Activated CD4-positive, alpha-beta T cell treated with anti-CD3 and anti-CD28 coated beads, Interleukin-2, amount 50 U/mL, for 48 hours (primary cell): ENCODE measurements around the gene SOX6.
"Not testable (repeated sequence)": the region's sequence is repeated elsewhere in the genome, so short reads cannot be mapped to it uniquely, and the experiment has no call there.

Experiments used
- DNase-seq, 2 experiments: peaks; one replicate each; pipeline ENCODE4 v3.0.0-alpha.2; 2020

The SOX6 gene

GRCh38 chr11:16029151-16029550 is 327.2 kb downstream of the SOX6 start:
- not testable (repeated sequence) for DNase-seq

- no peak for DNase-seq
Measured at GRCh38 chr11:16028419-16028818, 327.9 kb downstream of the SOX6 start.

- no peak for DNase-seq
Measured at GRCh38 chr11:16027621-16028020, 328.7 kb downstream of the SOX6 start.

GRCh38 chr11:16026849-16027248 is 329.5 kb downstream of the SOX6 start:
- DNase-seq: no peak

- no peak for DNase-seq
Measured at GRCh38 chr11:16018931-16019330, 337.4 kb downstream of the SOX6 start.

- DNase-seq: no peak
Measured at GRCh38 chr11:16016468-16016829, 339.9 kb downstream of the SOX6 start.

- DNase-seq: no peak
Measured at GRCh38 chr11:16015741-16016467, 340.4 kb downstream of the SOX6 start.

GRCh38 chr11:16013649-16014275 is 342.6 kb downstream of the SOX6 start:
- no peak for DNase-seq

- DNase-seq: no peak
Measured at GRCh38 chr11:16013242-16013641, 343.1 kb downstream of the SOX6 start.

- DNase-seq: no peak
Measured at GRCh38 chr11:16012125-16012751, 344.1 kb downstream of the SOX6 start.

- DNase-seq: no peak
Measured at GRCh38 chr11:16011396-16011795, 344.9 kb downstream of the SOX6 start.

GRCh38 chr11:16009021-16009420 is 347.3 kb downstream of the SOX6 start:
- no peak for DNase-seq

- DNase-seq: no peak
Measured at GRCh38 chr11:16007514-16007913, 348.8 kb downstream of the SOX6 start.

GRCh38 chr11:16002942-16003341 is 353.4 kb downstream of the SOX6 start:
- DNase-seq: no peak

- no peak for DNase-seq
Measured at GRCh38 chr11:16001899-16002426, 354.4 kb downstream of the SOX6 start.

GRCh38 chr11:16001044-16001568 is 355.2 kb downstream of the SOX6 start:
- DNase-seq: no peak

GRCh38 chr11:16000065-16000464 is 356.3 kb downstream of the SOX6 start:
- DNase-seq: no peak

- DNase-seq: no peak
Measured at GRCh38 chr11:15993345-15993744, 363.0 kb downstream of the SOX6 start.

GRCh38 chr11:15991215-15991614 is 365.1 kb downstream of the SOX6 start:
- DNase-seq: no peak

- DNase-seq: no peak
Measured at GRCh38 chr11:15989685-15990084, 366.7 kb downstream of the SOX6 start.

GRCh38 chr11:15988693-15989231 is 367.6 kb downstream of the SOX6 start:
- DNase-seq: no peak

- DNase-seq: no peak
Measured at GRCh38 chr11:15988016-15988550, 368.3 kb downstream of the SOX6 start.

GRCh38 chr11:15987046-15987445 is 369.3 kb downstream of the SOX6 start:
- DNase-seq: no peak

- no peak for DNase-seq
Measured at GRCh38 chr11:15985860-15986139, 370.5 kb downstream of the SOX6 start.
